Neural cell (in vitro differentiated cells): ENCODE data around the gene SMG6.

Source experiments
- EP300 ChIP-seq: fragments of 450-650 bp; conservative IDR thresholded peaks from 2 replicates; pipeline ENCODE4 v1.6.1; 2014; ENCODE audit warnings: antibody characterized with exemption, mild to moderate bottlenecking, moderate library complexity; ENCODE audit not compliant: poor library complexity, severe bottlenecking
- EZH2 ChIP-seq: fragments of 200-600, 300-800 bp; shearing (Covaris generic), sonication (generic); IDR thresholded peaks from 2 replicates; pipeline ENCODE4 v1.6.1; 2014; ENCODE audit warnings: antibody characterized with exemption, low read length, borderline replicate concordance, mild to moderate bottlenecking; ENCODE audit not compliant: insufficient read depth, poor library complexity, severe bottlenecking
- MXI1 ChIP-seq: fragments of 450-650 bp; conservative IDR thresholded peaks from 2 replicates; pipeline ENCODE4 v1.6.1; 2014; ENCODE audit warnings: antibody characterized with exemption, mild to moderate bottlenecking; ENCODE audit not compliant: poor library complexity, severe bottlenecking
- POLR2AphosphoS5 ChIP-seq: IDR thresholded peaks from 2 replicates; pipeline ENCODE4 v1.6.1; 2012
- TAF1 ChIP-seq: IDR thresholded peaks from 2 replicates; pipeline ENCODE4 v1.6.1; 2012; ENCODE audit warnings: low read depth
- TF ChIP-seq, protein P1 (sequence below): fragments of 450-650 bp; IDR thresholded peaks from 2 replicates; pipeline ENCODE4 v1.5.1; 2014; ENCODE audit warnings: antibody characterized with exemption, mild to moderate bottlenecking, moderate library complexity; ENCODE audit not compliant: poor library complexity, severe bottlenecking
- TF ChIP-seq, protein P2 (sequence below): IDR thresholded peaks from 2 replicates; pipeline ENCODE4 v1.6.1; 2012; ENCODE audit warnings: borderline replicate concordance

DNA sequence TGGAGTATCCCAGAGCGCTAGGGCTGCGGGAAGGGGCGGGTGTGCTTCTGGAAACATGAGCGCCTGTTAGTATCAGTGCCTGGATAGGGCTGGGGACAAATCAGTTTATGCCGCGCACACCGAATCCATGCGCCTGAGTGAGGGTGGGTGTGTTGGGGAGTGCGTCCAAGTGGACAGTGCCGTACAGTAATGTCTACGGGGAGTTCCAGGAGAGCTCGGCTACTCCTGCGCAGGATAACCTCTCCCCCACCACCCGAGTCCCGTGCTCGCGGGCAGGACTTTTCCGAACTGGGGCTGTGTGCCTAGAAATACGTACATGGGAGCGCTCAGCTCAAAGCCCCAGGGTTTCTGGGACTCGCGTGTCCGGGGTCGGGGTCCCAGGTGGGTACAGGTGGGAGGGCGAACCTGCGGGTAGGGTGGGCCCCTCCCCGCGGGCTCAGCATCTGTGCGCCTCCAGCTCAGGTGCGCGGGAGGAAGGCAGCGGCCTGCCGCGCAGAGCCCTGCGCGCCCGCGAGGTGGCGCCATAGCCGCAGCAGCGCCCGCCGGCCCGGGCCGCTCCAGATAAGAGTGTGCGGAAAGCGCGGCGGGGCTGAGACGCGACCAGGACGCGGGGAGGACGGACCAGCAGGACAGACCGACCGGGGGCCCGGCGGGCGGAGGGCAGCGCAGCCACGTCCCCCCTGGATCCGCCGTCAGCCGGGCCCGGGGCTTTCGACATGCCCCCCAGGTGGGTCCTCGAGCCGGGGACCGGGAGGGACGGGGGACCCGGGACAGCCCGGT, 248.9 kb downstream of the SMG6 start, which contains the start of gene HIC1:
- no peak for TF ChIP-seq TAF1
- TF ChIP-seq, protein P1, sequence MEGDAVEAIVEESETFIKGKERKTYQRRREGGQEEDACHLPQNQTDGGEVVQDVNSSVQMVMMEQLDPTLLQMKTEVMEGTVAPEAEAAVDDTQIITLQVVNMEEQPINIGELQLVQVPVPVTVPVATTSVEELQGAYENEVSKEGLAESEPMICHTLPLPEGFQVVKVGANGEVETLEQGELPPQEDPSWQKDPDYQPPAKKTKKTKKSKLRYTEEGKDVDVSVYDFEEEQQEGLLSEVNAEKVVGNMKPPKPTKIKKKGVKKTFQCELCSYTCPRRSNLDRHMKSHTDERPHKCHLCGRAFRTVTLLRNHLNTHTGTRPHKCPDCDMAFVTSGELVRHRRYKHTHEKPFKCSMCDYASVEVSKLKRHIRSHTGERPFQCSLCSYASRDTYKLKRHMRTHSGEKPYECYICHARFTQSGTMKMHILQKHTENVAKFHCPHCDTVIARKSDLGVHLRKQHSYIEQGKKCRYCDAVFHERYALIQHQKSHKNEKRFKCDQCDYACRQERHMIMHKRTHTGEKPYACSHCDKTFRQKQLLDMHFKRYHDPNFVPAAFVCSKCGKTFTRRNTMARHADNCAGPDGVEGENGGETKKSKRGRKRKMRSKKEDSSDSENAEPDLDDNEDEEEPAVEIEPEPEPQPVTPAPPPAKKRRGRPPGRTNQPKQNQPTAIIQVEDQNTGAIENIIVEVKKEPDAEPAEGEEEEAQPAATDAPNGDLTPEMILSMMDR: peak; percentile 90
- TF ChIP-seq EP300: no peak
- TF ChIP-seq, protein P2, sequence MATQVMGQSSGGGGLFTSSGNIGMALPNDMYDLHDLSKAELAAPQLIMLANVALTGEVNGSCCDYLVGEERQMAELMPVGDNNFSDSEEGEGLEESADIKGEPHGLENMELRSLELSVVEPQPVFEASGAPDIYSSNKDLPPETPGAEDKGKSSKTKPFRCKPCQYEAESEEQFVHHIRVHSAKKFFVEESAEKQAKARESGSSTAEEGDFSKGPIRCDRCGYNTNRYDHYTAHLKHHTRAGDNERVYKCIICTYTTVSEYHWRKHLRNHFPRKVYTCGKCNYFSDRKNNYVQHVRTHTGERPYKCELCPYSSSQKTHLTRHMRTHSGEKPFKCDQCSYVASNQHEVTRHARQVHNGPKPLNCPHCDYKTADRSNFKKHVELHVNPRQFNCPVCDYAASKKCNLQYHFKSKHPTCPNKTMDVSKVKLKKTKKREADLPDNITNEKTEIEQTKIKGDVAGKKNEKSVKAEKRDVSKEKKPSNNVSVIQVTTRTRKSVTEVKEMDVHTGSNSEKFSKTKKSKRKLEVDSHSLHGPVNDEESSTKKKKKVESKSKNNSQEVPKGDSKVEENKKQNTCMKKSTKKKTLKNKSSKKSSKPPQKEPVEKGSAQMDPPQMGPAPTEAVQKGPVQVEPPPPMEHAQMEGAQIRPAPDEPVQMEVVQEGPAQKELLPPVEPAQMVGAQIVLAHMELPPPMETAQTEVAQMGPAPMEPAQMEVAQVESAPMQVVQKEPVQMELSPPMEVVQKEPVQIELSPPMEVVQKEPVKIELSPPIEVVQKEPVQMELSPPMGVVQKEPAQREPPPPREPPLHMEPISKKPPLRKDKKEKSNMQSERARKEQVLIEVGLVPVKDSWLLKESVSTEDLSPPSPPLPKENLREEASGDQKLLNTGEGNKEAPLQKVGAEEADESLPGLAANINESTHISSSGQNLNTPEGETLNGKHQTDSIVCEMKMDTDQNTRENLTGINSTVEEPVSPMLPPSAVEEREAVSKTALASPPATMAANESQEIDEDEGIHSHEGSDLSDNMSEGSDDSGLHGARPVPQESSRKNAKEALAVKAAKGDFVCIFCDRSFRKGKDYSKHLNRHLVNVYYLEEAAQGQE: no peak
- TF ChIP-seq POLR2AphosphoS5: no peak
- peak; percentile 50 for TF ChIP-seq MXI1
- no peak for TF ChIP-seq EZH2
